CD4-positive, alpha-beta T cell treated with Interleukin-6 at 100 ng/mL for 8 hours (primary cell): ENCODE data around the gene VPS8.
"Not testable (repeated sequence)": the region's sequence is repeated elsewhere in the genome, so short reads cannot be mapped to it uniquely, and the experiment has no call there.

Experiments
- DNase-seq: peaks from one replicate; pipeline ENCODE4 v3.0.0-alpha.2; 2020; ENCODE audit warnings: mixed read lengths, low spot score

The VPS8 gene

GRCh38 chr3:184872200-184872599, 60.2 kb downstream of the VPS8 start:
- DNase-seq = no peak

- DNase-seq = no peak
These were observed 61.2 kb downstream of the VPS8 start for GRCh38 chr3:184873141-184873540.

- no peak for DNase-seq
These were observed 63.0 kb downstream of the VPS8 start for GRCh38 chr3:184874709-184875644.

GRCh38 chr3:184880276-184881019, 68.5 kb downstream of the VPS8 start:
- DNase-seq = no peak

- DNase-seq = no peak
These were observed 72.5 kb downstream of the VPS8 start for GRCh38 chr3:184884359-184885017.

GRCh38 chr3:184885112-184885511, 73.1 kb downstream of the VPS8 start:
- no peak for DNase-seq

- DNase-seq = no peak
These were observed 75.6 kb downstream of the VPS8 start for GRCh38 chr3:184887574-184887973.

- no peak for DNase-seq
These were observed 77.4 kb downstream of the VPS8 start for GRCh38 chr3:184889312-184889904.

- DNase-seq = no peak
These were observed 82.1 kb downstream of the VPS8 start for GRCh38 chr3:184894051-184894450.

- no peak for DNase-seq
These were observed 83.4 kb downstream of the VPS8 start for GRCh38 chr3:184895350-184895749.

- DNase-seq = no peak
These were observed 84.4 kb downstream of the VPS8 start for GRCh38 chr3:184896336-184896735.

GRCh38 chr3:184899953-184900595, 88.1 kb downstream of the VPS8 start:
- DNase-seq = no peak

- not testable (repeated sequence) for DNase-seq
These were observed 95.1 kb downstream of the VPS8 start for GRCh38 chr3:184907031-184907430.

GRCh38 chr3:184907681-184908649, 96.0 kb downstream of the VPS8 start:
- DNase-seq = no peak

GRCh38 chr3:184908859-184909258, 96.9 kb downstream of the VPS8 start:
- DNase-seq = no peak

- no peak for DNase-seq
These were observed 98.7 kb downstream of the VPS8 start for GRCh38 chr3:184910664-184911063.

GRCh38 chr3:184911570-184911969, 99.6 kb downstream of the VPS8 start:
- no peak for DNase-seq

- no peak for DNase-seq
These were observed 100.2 kb downstream of the VPS8 start for GRCh38 chr3:184912163-184912562.

GRCh38 chr3:184914628-184915027, 102.7 kb downstream of the VPS8 start:
- DNase-seq = no peak

GRCh38 chr3:184918750-184919149, 106.8 kb downstream of the VPS8 start:
- no peak for DNase-seq
